GM12891 (cell line): ENCODE data around the gene ECSCR.
"Not testable (repeated sequence)": the region's sequence is repeated elsewhere in the genome, so short reads cannot be mapped to it uniquely, and the experiment has no call there.

Experiments used
- DNase-seq: peaks from one replicate; pipeline ENCODE4 v3.0.0; 2011; ENCODE audit warnings: low spot score; ENCODE audit not compliant: insufficient read length
- FAIRE-seq: peaks from 2 replicates; lab custom pipeline; 2011; peaks lifted over from hg19 to GRCh38; lab: Jason Lieb, UNC
- PAX5 ChIP-seq: IDR thresholded peaks from 2 replicates; pipeline ENCODE4 v1.6.1; 2011; ENCODE audit warnings: low read length, moderate library complexity, mild to moderate bottlenecking; ENCODE audit not compliant: insufficient read depth, severe bottlenecking
- POLR2A ChIP-seq: IDR thresholded peaks from 2 replicates; pipeline ENCODE4 v1.6.1; 2011; ENCODE audit warnings: low read depth, low read length, control low read depth
- POLR2AphosphoS5 ChIP-seq: IDR thresholded peaks from 2 replicates; pipeline ENCODE4 v1.6.1; 2011; ENCODE audit warnings: low read depth, low read length, control low read depth
- POU2F2 ChIP-seq: IDR thresholded peaks from 2 replicates; pipeline ENCODE4 v1.6.1; 2011; ENCODE audit warnings: low read depth, mild to moderate bottlenecking, control low read depth, low read length, moderate library complexity
- SPI1 ChIP-seq: IDR thresholded peaks from 2 replicates; pipeline ENCODE4 v1.6.1; 2011; ENCODE audit warnings: low read depth, low read length, control low read depth
- TAF1 ChIP-seq: IDR thresholded peaks from 2 replicates; pipeline ENCODE4 v1.6.1; 2011; ENCODE audit warnings: low read depth, low read length, control low read depth

The ECSCR gene

GRCh38 chr5:139445325-139446170, 17.0 kb downstream of the ECSCR start:
- FAIRE-seq, result no peak
- DNase-seq, result no peak
- no peak for TF ChIP-seq POLR2AphosphoS5
- no peak for TF ChIP-seq SPI1
- no peak for TF ChIP-seq POU2F2
- no peak for TF ChIP-seq PAX5
- TF ChIP-seq TAF1, result no peak
- TF ChIP-seq POLR2A, result no peak

DNA sequence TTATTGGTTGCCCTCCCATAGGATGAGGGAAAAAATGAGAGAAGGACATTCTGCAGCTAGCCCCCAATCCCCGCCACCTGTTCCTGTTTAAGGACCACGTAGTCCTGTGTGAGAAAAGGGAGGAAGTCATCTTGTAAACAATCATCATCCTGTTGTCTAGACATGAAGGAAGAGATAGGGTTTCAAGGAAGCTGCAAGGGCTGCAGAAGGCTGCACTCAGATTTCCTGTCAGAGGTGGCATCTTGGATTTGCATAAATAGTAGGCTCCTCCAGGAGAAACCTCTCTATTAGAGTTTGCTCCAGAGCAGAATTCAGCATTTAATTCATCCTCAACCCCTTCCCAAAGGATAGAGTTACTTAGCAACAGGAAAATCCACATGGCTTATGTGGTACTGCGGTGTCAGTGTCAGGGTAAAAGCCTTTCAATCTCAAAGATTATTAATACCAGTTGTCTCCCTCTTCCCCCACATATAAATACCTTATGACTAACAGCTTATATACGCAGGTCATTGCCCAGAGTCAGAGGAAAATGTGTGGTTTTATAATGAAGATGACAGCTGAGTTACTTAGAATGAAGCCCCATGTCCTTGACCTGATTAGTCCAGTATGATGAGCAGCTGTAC, 18.6 kb downstream of the ECSCR start:
- DNase-seq (no peak), FAIRE-seq (no peak)

DNA sequence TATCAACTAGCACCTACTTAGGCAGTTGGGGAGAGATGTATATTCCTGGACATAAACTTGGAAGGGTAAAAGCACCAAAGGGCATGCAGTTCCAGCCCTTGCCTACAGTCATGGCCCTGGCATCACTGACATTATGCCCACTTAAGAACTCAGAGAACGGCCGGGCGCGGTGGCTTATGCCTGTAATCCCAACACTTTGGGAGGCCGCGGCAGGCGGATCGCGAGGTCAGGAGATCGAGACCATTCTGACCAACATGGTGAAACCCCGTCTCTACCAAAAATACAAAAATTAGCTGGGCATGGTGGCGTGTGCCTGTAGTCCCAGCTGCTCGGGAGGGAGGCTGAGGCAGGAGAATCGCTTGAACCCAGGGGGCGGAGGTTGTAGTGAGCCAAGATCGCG, 22.1 kb downstream of the ECSCR start:
- FAIRE-seq, DNase-seq: not testable (repeated sequence)

More for the DNA sequence above, 18.6 kb downstream of the ECSCR start:
- no peak for TF ChIP-seq SPI1
- no peak for TF ChIP-seq POLR2AphosphoS5
- TF ChIP-seq POLR2A, result no peak
- no peak for TF ChIP-seq TAF1

DNA sequence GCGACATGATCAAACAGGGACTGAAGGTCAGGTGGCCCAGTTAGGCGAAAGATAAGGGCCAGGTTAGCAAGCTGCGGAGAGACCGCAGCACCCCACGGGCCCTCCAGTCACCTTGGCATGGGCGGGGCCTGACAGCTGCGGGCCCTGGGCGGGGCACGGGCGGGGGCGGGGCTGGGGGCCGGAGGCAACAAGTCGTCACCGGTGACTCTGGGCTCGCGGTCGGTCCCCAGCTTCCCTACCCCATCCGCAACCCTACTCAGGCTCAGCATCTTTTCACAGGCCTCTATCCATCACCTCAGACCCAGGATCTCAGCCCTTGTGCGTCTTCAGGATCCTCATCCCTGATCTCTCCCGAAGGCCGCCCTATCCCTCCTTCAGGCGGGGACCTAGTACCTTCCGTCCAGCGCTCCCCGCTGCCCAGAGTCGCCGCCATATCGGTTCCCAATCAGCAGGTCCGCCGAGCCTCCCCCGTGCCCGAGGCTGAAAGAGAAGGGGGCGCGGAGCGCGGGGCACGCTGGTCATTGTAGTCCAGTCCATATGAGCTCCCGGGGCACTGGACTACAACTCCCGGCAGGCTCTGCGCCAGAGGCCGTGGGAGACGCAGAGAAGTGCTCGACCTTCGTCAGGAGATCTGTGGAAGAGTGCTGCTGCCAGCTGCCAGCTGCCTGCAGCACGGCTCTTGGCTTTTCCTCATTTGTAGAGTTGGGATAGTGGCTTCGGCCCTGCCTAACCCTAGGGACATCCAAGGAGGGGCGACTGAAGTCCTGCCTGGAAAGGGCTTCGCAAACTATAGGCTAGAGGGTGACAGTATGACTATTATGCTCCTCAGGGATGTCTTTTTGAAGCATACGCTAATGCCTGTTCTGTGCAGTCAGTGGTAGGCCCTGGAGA, 23.3 kb downstream of the ECSCR start, which contains the start of gene DNAJC18:
TSS of gene DNAJC18 (minus strand) at position 513 of the 891 bp plus-strand sequence. CDS start at position 433, 80 bp downstream.
- TF ChIP-seq PAX5 (no peak), SPI1 (no peak), POU2F2 (0 out of 2 replicates have a peak, but pooled peaks have one; percentile 43), POLR2A (peak; percentile 58; the same call in 1 of the 2 replicates), TAF1 (peak; percentile 59; the same call in 1 of the 2 replicates), POLR2AphosphoS5 (peak; percentile 61; the same call in 1 of the 2 replicates)
- peak; percentile 85 for DNase-seq
- FAIRE-seq, result peak; percentile 95

DNA sequence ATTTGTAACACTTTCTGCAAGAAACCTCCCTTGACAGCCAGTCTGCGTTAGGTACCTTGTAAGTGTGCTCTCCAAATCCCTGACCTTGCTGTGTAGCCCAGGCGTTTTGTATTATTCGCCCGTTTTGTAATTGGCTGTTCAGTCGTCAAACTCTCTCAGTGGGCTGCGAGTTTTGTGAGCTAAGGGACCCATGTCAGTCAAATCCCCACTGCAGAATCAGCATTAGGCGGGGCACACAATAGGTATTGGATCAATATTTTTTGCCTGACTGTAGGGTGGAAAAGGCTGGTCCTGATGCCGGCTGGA, 23.9 kb downstream of the ECSCR start:
- FAIRE-seq (no peak), DNase-seq (no peak)
- TF ChIP-seq PAX5 (no peak), SPI1 (no peak), POU2F2 (no peak), POLR2A (no peak), TAF1 (no peak), POLR2AphosphoS5 (no peak)

GRCh38 chr5:139435676-139436075, 26.9 kb downstream of the ECSCR start:
- FAIRE-seq (no peak), DNase-seq (no peak)
- TF ChIP-seq SPI1, result no peak

GRCh38 chr5:139431706-139432105, 30.8 kb downstream of the ECSCR start:
- DNase-seq (no peak), FAIRE-seq (no peak)
- TF ChIP-seq TAF1, result no peak
- TF ChIP-seq SPI1, result no peak
- TF ChIP-seq PAX5, result no peak
- TF ChIP-seq POU2F2, result no peak
- TF ChIP-seq POLR2A, result no peak
- no peak for TF ChIP-seq POLR2AphosphoS5

DNA sequence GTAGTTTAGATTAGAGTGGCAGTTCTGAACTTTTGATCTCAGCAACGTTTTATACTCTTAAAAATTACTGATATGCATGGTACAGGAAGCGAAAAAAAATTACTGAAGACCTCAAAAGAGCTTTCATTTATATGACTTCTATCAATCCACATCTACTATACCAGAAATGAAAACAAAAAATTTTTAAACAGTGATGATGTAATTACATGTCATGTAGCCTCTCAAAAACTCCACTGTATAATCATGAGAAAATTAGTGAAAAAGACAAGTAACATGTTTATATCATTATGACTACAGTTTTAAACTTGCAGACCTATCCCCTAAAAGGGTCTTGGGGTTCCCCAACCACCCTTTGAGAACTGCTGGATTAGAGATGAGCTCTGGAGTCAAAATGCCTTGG, 32.5 kb downstream of the ECSCR start:
- TF ChIP-seq PAX5, result no peak
- TF ChIP-seq POLR2A, result no peak
- no peak for TF ChIP-seq SPI1
- TF ChIP-seq TAF1, result no peak
- no peak for TF ChIP-seq POU2F2
- TF ChIP-seq POLR2AphosphoS5, result no peak
- DNase-seq (no peak), FAIRE-seq (no peak)

DNA sequence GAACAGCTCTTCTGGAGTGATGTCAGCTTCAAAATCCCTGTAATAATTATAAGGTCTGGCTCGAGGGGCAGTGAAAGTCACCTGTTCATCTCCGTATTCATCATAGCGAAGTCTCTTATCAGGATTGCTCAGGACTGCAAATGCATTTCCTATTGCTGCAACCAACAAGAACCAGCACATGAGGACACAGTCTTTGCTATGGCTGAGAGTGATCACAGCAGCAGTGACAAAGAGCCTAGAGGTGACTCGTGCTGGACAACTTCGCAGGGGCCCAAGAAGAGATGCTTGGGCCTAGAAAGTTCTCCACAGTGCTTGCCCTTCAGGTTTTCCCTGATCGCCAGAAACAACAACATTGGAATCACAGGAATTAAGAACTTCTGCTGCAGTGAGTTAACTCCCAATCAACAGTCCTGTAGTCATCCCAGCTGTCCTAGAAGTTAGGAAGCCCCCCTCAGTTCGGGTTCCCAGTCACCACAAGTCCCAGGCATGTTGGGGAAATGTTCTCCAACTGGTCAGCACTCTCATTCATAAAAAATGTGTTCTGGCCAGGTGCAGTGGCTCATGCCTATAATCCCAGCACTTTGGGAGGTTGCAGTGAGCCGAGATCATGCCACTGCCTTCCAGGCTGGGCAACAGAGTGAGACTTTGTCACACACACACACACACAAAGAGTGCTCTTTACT, 36.2 kb downstream of the ECSCR start:
- FAIRE-seq (no peak), DNase-seq (no peak)
- TF ChIP-seq POLR2AphosphoS5 (no peak), TAF1 (no peak), PAX5 (no peak), SPI1 (no peak), POLR2A (no peak), POU2F2 (no peak)

- DNase-seq, result no peak
- FAIRE-seq, result no peak
Observed at GRCh38 chr5:139425497-139425896, 37.0 kb downstream of the ECSCR start.

More at GRCh38 chr5:139425497-139425896, 37.0 kb downstream of the ECSCR start:
- no peak for TF ChIP-seq SPI1
- TF ChIP-seq PAX5, result no peak
- no peak for TF ChIP-seq POLR2AphosphoS5
- TF ChIP-seq POU2F2, result no peak
- TF ChIP-seq TAF1, result no peak
- TF ChIP-seq POLR2A, result no peak
